HCT116 (cell line): ENCODE data around the gene THAP9. TPM values are rescaled to one million over a fixed set of nuclear protein-coding genes. Genes with fewer than 3 reads are reported as not detected.

Source experiments
- ATAC-seq: fragments of 200-7000 bp; cut with Tn5 transposase; 2 replicates; pipeline ENCODE4 v1.9.1; 2020; ENCODE audit warnings: mild to moderate bottlenecking, moderate library complexity
- BruUV-seq: library from RNA; stranded (reverse); fragments of 400-500 nt; replicated peaks from 2 replicates; lab custom pipeline; 2021; lab: Mats Ljungman, UMichigan
- CTCF ChIA-PET: fragments of 300-600 bp; sonication (Branson Sonifier 250); formaldehyde crosslinking; loops from one replicate; lab custom pipeline; 2021; ENCODE audit warnings: antibody characterized with exemption; lab: Charles Lee
- POLR2A ChIA-PET: fragments of 300-600, 350-600 bp; sonication (Branson Sonifier 250); formaldehyde crosslinking; loops from one replicate; lab custom pipeline; 2021; ENCODE audit warnings: antibody characterized with exemption; lab: Charles Lee
- RAD21 ChIA-PET, 2 experiments: fragments of 300-600 bp; sonication (Branson Sonifier 250); formaldehyde crosslinking; loops; one replicate each; lab custom pipeline; 2023; ENCODE audit warnings: low total read pairs in 2 of 2; ENCODE audit not compliant: uncharacterized antibody in 2 of 2, unreplicated experiment in 2 of 2, low non-redundant PET in 1 of 2; lab: Charles Lee
- DNase-seq: peaks from one replicate; pipeline ENCODE4 v3.0.0-alpha.2; 2010; ENCODE audit warnings: low read depth, low spot score
- H2AFZ ChIP-seq: fragments of 200-600 bp; shearing (Covaris generic), sonication (generic); 2 replicates; pipeline ENCODE4 v1.6.1; 2017; ENCODE audit warnings: low read depth, mixed run types, mixed read lengths, antibody characterized with exemption, low read length; ENCODE audit not compliant: poor library complexity, severe bottlenecking
- H3K27ac ChIP-seq: 2 replicates; pipeline ENCODE4 v1.5.1; 2012; ENCODE audit warnings: low read depth, low read length
- H3K27me3 ChIP-seq: fragments of 200-600 bp; sonication (generic); 2 replicates; pipeline ENCODE4 v1.6.1; 2016; ENCODE audit warnings: mixed run types, low read length, mixed read lengths; ENCODE audit not compliant: insufficient read depth
- H3K36me3 ChIP-seq, 2 experiments: fragments of 200-500 bp in 1 of 2; fragments of 200-600 bp in 1 of 2; sonication (Bioruptor generic) in 1 of 2; sonication (generic) in 1 of 2; 2 replicates each; pipeline versions ENCODE4 v1.5.1 to v1.6.1; 2014 to 2016; ENCODE audit warnings: low read length in 2 of 2, inconsistent platforms in 1 of 2, mixed read lengths in 1 of 2, mixed run types in 1 of 2; ENCODE audit not compliant: insufficient read depth in 2 of 2, control insufficient read depth in 1 of 2
- H3K4me1 ChIP-seq, 2 experiments: fragments of 200-600 bp in 1 of 2; sonication (generic) in 1 of 2; 2 replicates each; pipeline versions ENCODE4 v1.5.1 to v1.6.1; 2012 to 2017; ENCODE audit warnings: low read length in 2 of 2, inconsistent platforms in 1 of 2, mild to moderate bottlenecking in 1 of 2, mixed read lengths in 1 of 2, mixed run types in 1 of 2, moderate library complexity in 1 of 2; ENCODE audit not compliant: insufficient read depth in 2 of 2, control insufficient read depth in 1 of 2
- H3K4me2 ChIP-seq: fragments of 200-600 bp; sonication (generic); 2 replicates; pipeline ENCODE4 v1.6.1; 2017; ENCODE audit warnings: mixed run types, low read length, mixed read lengths
- H3K4me3 ChIP-seq, 2 experiments: fragments of 200-600 bp in 1 of 2; sonication (generic) in 1 of 2; replicated peaks in 1 of 2; 2 replicates each; pipeline ENCODE4 v1.5.1; 2011 to 2016; ENCODE audit warnings: low read length in 2 of 2, control low read depth in 1 of 2, low read depth in 1 of 2, mild to moderate bottlenecking in 1 of 2, mixed read lengths in 1 of 2, mixed run types in 1 of 2
- H3K79me2 ChIP-seq: fragments of 200-600 bp; sonication (generic); 2 replicates; pipeline ENCODE4 v1.6.1; 2017; ENCODE audit warnings: mild to moderate bottlenecking, mixed run types, low read length, moderate library complexity, mixed read lengths; ENCODE audit not compliant: insufficient read depth
- H3K9ac ChIP-seq: fragments of 200-600 bp; sonication (generic); 2 replicates; pipeline ENCODE4 v1.6.1; 2016; ENCODE audit warnings: low read length, mixed read lengths
- H3K9me2 ChIP-seq: fragments of 200-600 bp; sonication (generic), shearing (Covaris generic); 2 replicates; pipeline ENCODE4 v1.6.1; 2017; ENCODE audit warnings: mixed run types, mild to moderate bottlenecking, moderate library complexity; ENCODE audit not compliant: insufficient read depth
- H3K9me3 ChIP-seq, 2 experiments: fragments of 200-500 bp in 1 of 2; fragments of 200-600 bp in 1 of 2; sonication (Bioruptor generic) in 1 of 2; sonication (generic) in 1 of 2; 2 replicates each; pipeline ENCODE4 v1.6.1; 2014 to 2017; ENCODE audit warnings: low read length in 2 of 2, mixed read lengths in 2 of 2, inconsistent platforms in 1 of 2, low read depth in 1 of 2, mild to moderate bottlenecking in 1 of 2, mixed run types in 1 of 2, moderate library complexity in 1 of 2; ENCODE audit not compliant: control insufficient read depth in 1 of 2, insufficient read depth in 1 of 2
- H4K20me1 ChIP-seq: fragments of 200-600 bp; sonication (generic), shearing (Covaris generic); 2 replicates; pipeline ENCODE4 v1.6.1; 2017; ENCODE audit warnings: mixed run types, mild to moderate bottlenecking, moderate library complexity; ENCODE audit not compliant: insufficient read depth
- CBX3 ChIP-seq: IDR thresholded peaks from 2 replicates; pipeline ENCODE4 v1.6.1; 2012; ENCODE audit warnings: low read depth
- EGR1 ChIP-seq: IDR thresholded peaks from 2 replicates; pipeline ENCODE4 v1.6.1; 2012; ENCODE audit warnings: low read depth
- EZH2 ChIP-seq: fragments of 200-600 bp; sonication (generic); IDR thresholded peaks from 2 replicates; pipeline ENCODE4 v1.6.1; 2017; ENCODE audit warnings: antibody characterized with exemption, mixed run types
- EZH2phosphoT487 ChIP-seq: fragments of 200-600 bp; IDR thresholded peaks from 2 replicates; pipeline ENCODE4 v1.6.1; 2018; ENCODE audit warnings: antibody characterized with exemption, borderline replicate concordance
- JUND ChIP-seq: IDR thresholded peaks from 2 replicates; pipeline ENCODE4 v1.6.1; 2012
- RAD21 ChIP-seq: IDR thresholded peaks from 2 replicates; pipeline ENCODE4 v1.6.1; 2012; ENCODE audit warnings: low read depth, mild to moderate bottlenecking
- REST ChIP-seq: IDR thresholded peaks from 2 replicates; pipeline ENCODE4 v1.6.1; 2012; ENCODE audit warnings: low read depth
- SIN3A ChIP-seq: IDR thresholded peaks from 2 replicates; pipeline ENCODE4 v1.6.1; 2012; ENCODE audit warnings: low read depth
- SP1 ChIP-seq: IDR thresholded peaks from 2 replicates; pipeline ENCODE4 v1.6.1; 2012; ENCODE audit warnings: low read depth
- SRF ChIP-seq: IDR thresholded peaks from 2 replicates; pipeline ENCODE4 v1.6.1; 2012; ENCODE audit warnings: low read depth
- ZFX ChIP-seq: fragments of 450-650 bp; IDR thresholded peaks from 2 replicates; pipeline ENCODE4 v1.6.1; 2017
- ZNF274 ChIP-seq: fragments of 200-500 bp; sonication (Bioruptor generic); IDR thresholded peaks from 2 replicates; pipeline ENCODE4 v1.6.1; 2014; ENCODE audit warnings: mild to moderate bottlenecking, low read depth, low read length, inconsistent platforms
- intact Hi-C: fragments of 100-400 bp; cut with micrococcal nuclease; formaldehyde crosslinking; loops from 2 replicates; pipeline ENCODE4 v1.10.0; 2022
- total RNA-seq: library from RNA; stranded (reverse); gene quantifications from one replicate; pipeline ENCODE4 v1.2.1, GENCODE V29; 2021; ENCODE audit not compliant: unreplicated experiment
- TF ChIP-seq, protein P1 (sequence below): IDR thresholded peaks from 2 replicates; pipeline ENCODE4 v1.6.1; 2012

The THAP9 gene
- total RNA-seq, 1 experiment from 2014 or later: 6.4 TPM

- H3K36me3 ChIP-seq: no peaks in the 10 kb centered on the region
- no peak for DNase-seq
- ChIA-PET RAD21 (no interaction called here), POLR2A (no interaction called here), CTCF (no interaction called here)
- H3K4me1 ChIP-seq: no peaks in the 10 kb centered on the region
- no peaks in the 10 kb centered on the region for H3K9me2 ChIP-seq
- H3K79me2 ChIP-seq: no peaks in the 10 kb centered on the region
- H3K27ac ChIP-seq: no peak overlapping the region
- TF ChIP-seq RAD21: no peak
- TF ChIP-seq SRF: no peak
- TF ChIP-seq SIN3A: no peak
- no peak for TF ChIP-seq JUND
- TF ChIP-seq CBX3: no peak
- no peak for TF ChIP-seq EZH2phosphoT487
- TF ChIP-seq EGR1: no peak
- TF ChIP-seq REST: no peak
- no peak for TF ChIP-seq EZH2
- TF ChIP-seq SP1: no peak
- TF ChIP-seq, protein P1, sequence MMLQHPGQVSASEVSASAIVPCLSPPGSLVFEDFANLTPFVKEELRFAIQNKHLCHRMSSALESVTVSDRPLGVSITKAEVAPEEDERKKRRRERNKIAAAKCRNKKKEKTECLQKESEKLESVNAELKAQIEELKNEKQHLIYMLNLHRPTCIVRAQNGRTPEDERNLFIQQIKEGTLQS: no peak
- no peak for TF ChIP-seq ZNF274
- no peak for TF ChIP-seq ZFX
- H2AFZ ChIP-seq: no peak overlapping the region
- no peaks in the 10 kb centered on the region for H3K27me3 ChIP-seq
- BruUV-seq: no TSS peak
- H3K9ac ChIP-seq: no peak overlapping the region
- ATAC-seq: no peak
- no peaks in the 10 kb centered on the region for H3K9me3 ChIP-seq
- intact Hi-C loops: no loop called here
- no peak overlapping the region for H3K4me3 ChIP-seq
- no peaks in the 10 kb centered on the region for H4K20me1 ChIP-seq
- no peak overlapping the region for H3K4me2 ChIP-seq
Observed at GRCh38 chr4:82918091-82918490, 17.6 kb downstream of the THAP9 start.
